Parathyroid adenoma (tissue), 2 donors: ENCODE measurements around the gene RPH3AL.

Experiments
- H2AFZ ChIP-seq: fragments of 300-600 bp; sonication (generic); one replicate; pipeline ENCODE4 v1.7.0; 2017; ENCODE audit warnings: antibody characterized with exemption, mild to moderate bottlenecking
- H3K27ac ChIP-seq: fragments of 300-600 bp; sonication (generic); one replicate; pipeline ENCODE4 v1.7.0; 2017
- H3K27me3 ChIP-seq: fragments of 300-600 bp; sonication (generic); one replicate; pipeline ENCODE4 v1.7.0; 2017; ENCODE audit warnings: low read length; ENCODE audit not compliant: control insufficient read depth, insufficient read depth
- H3K36me3 ChIP-seq: fragments of 300-600 bp; sonication (generic); one replicate; pipeline ENCODE4 v1.7.0; 2017; ENCODE audit warnings: low read length; ENCODE audit not compliant: control insufficient read depth, insufficient read depth
- H3K4me1 ChIP-seq: fragments of 300-600 bp; sonication (generic); one replicate; pipeline ENCODE4 v1.7.0; 2017; ENCODE audit warnings: control low read depth
- H3K4me2 ChIP-seq: fragments of 300-600 bp; sonication (generic); one replicate; pipeline ENCODE4 v1.7.0; 2017; ENCODE audit warnings: low read length
- H3K4me3 ChIP-seq: fragments of 300-600 bp; sonication (generic); one replicate; pipeline ENCODE4 v1.7.0; 2017; ENCODE audit warnings: low read depth, low read length
- H3K79me2 ChIP-seq: fragments of 300-600 bp; sonication (generic); one replicate; pipeline ENCODE4 v1.7.0; 2017; ENCODE audit warnings: control low read depth
- H3K9ac ChIP-seq: fragments of 300-600 bp; sonication (generic); one replicate; pipeline ENCODE4 v1.7.0; 2017; ENCODE audit warnings: mild to moderate bottlenecking
- H3K9me3 ChIP-seq: fragments of 300-600 bp; sonication (generic); one replicate; pipeline ENCODE4 v1.7.0; 2017; ENCODE audit warnings: low read length; ENCODE audit not compliant: control insufficient read depth
- CTCF ChIP-seq: fragments of 300-600 bp; sonication (generic); IDR thresholded peaks from one replicate; pipeline ENCODE4 v1.7.0; 2017; ENCODE audit warnings: antibody characterized with exemption, mild to moderate bottlenecking
- donor health status: primary hyperparathyroidism.

Gene RPH3AL

DNA sequence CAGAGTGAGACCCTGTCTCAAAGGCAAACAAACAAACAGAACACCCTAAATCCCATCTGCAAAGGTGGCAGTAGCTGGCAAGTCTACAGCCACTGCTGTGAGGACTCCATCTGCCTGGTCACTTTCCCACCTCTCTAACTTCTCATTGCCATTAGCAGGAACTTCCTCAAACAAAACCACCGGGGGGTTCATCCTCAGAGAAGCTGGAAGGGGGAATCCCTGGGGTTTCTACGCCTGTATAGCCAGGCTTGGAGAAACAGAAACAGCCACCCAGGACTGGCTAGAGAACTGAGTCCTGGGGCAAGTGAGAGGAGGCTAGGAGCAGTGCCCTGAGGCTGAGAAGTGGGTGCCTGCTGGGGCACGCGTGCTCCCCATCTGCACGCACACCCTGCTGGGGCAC lies 7.3 kb downstream of the RPH3AL start:
- no peak overlapping the region for H3K9ac ChIP-seq
- TF ChIP-seq CTCF, result no peak

GRCh38 chr17:343875-344752 lies 8.5 kb downstream of the RPH3AL start:
- TF ChIP-seq CTCF, result no peak
- Histone ChIP-seq H3K9me3 (no peaks in the 10 kb centered on the region), H3K4me2 (no peak overlapping the region), H3K27me3 (no peaks in the 10 kb centered on the region), H3K36me3 (no peaks in the 10 kb centered on the region), H3K4me1 (peaks cover 4% of the 10 kb centered on the region), H2AFZ (no peak overlapping the region), H3K4me3 (no peak overlapping the region), H3K27ac (no peak overlapping the region), H3K79me2 (peaks cover 4% of the 10 kb centered on the region), H3K9ac (no peak overlapping the region)

More for the DNA sequence above, 7.3 kb downstream of the RPH3AL start:
- no peak overlapping the region for H3K27ac ChIP-seq
- no peak overlapping the region for H2AFZ ChIP-seq
- no peaks in the 10 kb centered on the region for H3K36me3 ChIP-seq
- peaks cover 4% of the 10 kb centered on the region for H3K79me2 ChIP-seq
- peaks cover 10% of the 10 kb centered on the region for H3K4me1 ChIP-seq
- H3K27me3 ChIP-seq, result no peaks in the 10 kb centered on the region
- H3K4me2 ChIP-seq, result no peak overlapping the region
- no peaks in the 10 kb centered on the region for H3K9me3 ChIP-seq
- H3K4me3 ChIP-seq, result no peak overlapping the region

GRCh38 chr17:343211-343610 lies 9.4 kb downstream of the RPH3AL start:
- no peaks in the 10 kb centered on the region for H3K36me3 ChIP-seq
- H3K4me2 ChIP-seq, result no peak overlapping the region
- no peaks in the 10 kb centered on the region for H3K4me1 ChIP-seq
- no peak for TF ChIP-seq CTCF
- no peak overlapping the region for H3K4me3 ChIP-seq
- peaks cover 6% of the 10 kb centered on the region for H3K79me2 ChIP-seq
- no peak overlapping the region for H3K9ac ChIP-seq
- no peak overlapping the region for H2AFZ ChIP-seq
- no peaks in the 10 kb centered on the region for H3K9me3 ChIP-seq
- no peak overlapping the region for H3K27ac ChIP-seq
- H3K27me3 ChIP-seq, result no peaks in the 10 kb centered on the region

DNA sequence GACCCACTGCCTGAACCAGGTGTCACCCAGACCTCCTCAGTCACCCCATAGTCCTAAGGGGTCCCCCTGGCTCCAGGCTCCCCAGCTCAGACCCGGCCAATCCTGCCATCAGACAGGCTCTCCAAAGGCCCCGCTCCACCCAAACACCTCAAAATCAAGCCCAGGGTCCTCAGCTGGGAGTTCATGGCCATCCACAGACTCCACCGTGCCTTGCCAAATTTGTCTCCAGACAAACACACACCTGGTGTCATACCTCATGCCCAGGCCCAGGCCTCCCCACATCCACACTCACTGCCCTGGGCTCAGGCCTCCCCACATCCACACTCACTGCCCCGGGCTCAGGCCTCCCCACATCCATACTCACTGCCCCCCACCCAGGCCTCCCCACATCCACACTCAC lies 12.5 kb downstream of the RPH3AL start:
- Histone ChIP-seq H3K4me3 (no peak overlapping the region), H3K4me2 (no peak overlapping the region), H3K79me2 (peaks cover 6% of the 10 kb centered on the region), H3K4me1 (no peaks in the 10 kb centered on the region), H3K9ac (no peak overlapping the region), H3K27me3 (no peaks in the 10 kb centered on the region), H3K36me3 (no peaks in the 10 kb centered on the region), H3K27ac (no peak overlapping the region), H3K9me3 (no peaks in the 10 kb centered on the region), H2AFZ (no peak overlapping the region)
- no peak for TF ChIP-seq CTCF
